HepG2 (cell line): ENCODE measurements around the gene GPS1. TPM values are rescaled to one million over a fixed set of nuclear protein-coding genes. Genes with fewer than 3 reads are reported as not detected.
A peak's percentile ranks its signal among the peaks of the same experiment; 100 is the strongest.

Source experiments
- ATAC-seq: fragments of 200-7000 bp; cut with Tn5 transposase; 3 replicates; pipeline ENCODE4 v1.9.1; 2020; ENCODE audit warnings: mild to moderate bottlenecking, moderate library complexity
- BruUV-seq: library from RNA; stranded (reverse); fragments of 400-500 nt; replicated peaks from 2 replicates; lab custom pipeline; 2021; lab: Mats Ljungman, UMichigan
- CTCF ChIA-PET: fragments of 300-600 bp; formaldehyde crosslinking; extraction: SDS; loops from one replicate; lab custom pipeline; 2021; ENCODE audit warnings: low total read pairs, inconsistent platforms, low intra/inter-chr PET ratio; lab: Yijun Ruan, JAX
- POLR2A ChIA-PET: fragments of 350-600 bp; sonication (Branson Sonifier 250); formaldehyde crosslinking; loops from one replicate; lab custom pipeline; 2020; ENCODE audit warnings: antibody characterized with exemption, inconsistent platforms; lab: Yijun Ruan, JAX
- DNase-seq: peaks from one replicate; pipeline ENCODE4 v3.0.0-alpha.2; 2015; ENCODE audit warnings: low spot score
- FAIRE-seq: peaks from 3 replicates; lab custom pipeline; 2011; peaks lifted over from hg19 to GRCh38; lab: Jason Lieb, UNC
- H2AFZ ChIP-seq: one replicate; pipeline ENCODE4 v1.6.1; 2011; ENCODE audit warnings: low read length, inconsistent platforms
- H3K27ac ChIP-seq: fragments of 300-600 bp; 3 replicates; pipeline ENCODE4 v1.8.0; 2011; ENCODE audit warnings: mixed run types, mild to moderate bottlenecking, mixed read lengths, low read length, inconsistent platforms; ENCODE audit not compliant: insufficient read depth; ENCODE audit errors: extremely low read length
- H3K27me3 ChIP-seq, 2 experiments: fragments of 200-600 bp in 1 of 2; 2 replicates in 1 of 2; 3 replicates in 1 of 2; pipeline versions ENCODE4 v1.6.0 to v1.8.0; 2011; ENCODE audit warnings: low read length in 2 of 2, mild to moderate bottlenecking in 2 of 2, moderate library complexity in 2 of 2, inconsistent platforms in 1 of 2; ENCODE audit not compliant: insufficient read depth in 2 of 2, control insufficient read depth in 1 of 2
- H3K36me3 ChIP-seq, 2 experiments: fragments of 200-600 bp in 1 of 2; replicated peaks in 1 of 2; 2 replicates in 1 of 2; 3 replicates in 1 of 2; pipeline versions ENCODE4 v1.5.1 to v1.8.0; 2011; ENCODE audit warnings: low read length in 2 of 2, inconsistent platforms in 1 of 2; ENCODE audit not compliant: insufficient read depth in 2 of 2, control insufficient read depth in 1 of 2
- H3K4me1 ChIP-seq: 2 replicates; pipeline ENCODE4 v1.5.1; 2012; ENCODE audit warnings: low read length, inconsistent platforms; ENCODE audit not compliant: insufficient read depth
- H3K4me2 ChIP-seq: 2 replicates; pipeline ENCODE4 v1.6.0; 2011; ENCODE audit warnings: low read depth, low read length, inconsistent platforms
- H3K4me3 ChIP-seq, 3 experiments: fragments of 200-600 bp in 1 of 3; sonication (generic), shearing (Covaris generic) in 1 of 3; replicated peaks in 1 of 3; 2 replicates each; pipeline ENCODE4 v1.5.1; 2011 to 2016; ENCODE audit warnings: low read length in 3 of 3, inconsistent platforms in 2 of 3, low read depth in 2 of 3, mild to moderate bottlenecking in 2 of 3, control low read depth in 1 of 3, mixed read lengths in 1 of 3; ENCODE audit not compliant: insufficient read depth in 1 of 3
- H3K79me2 ChIP-seq: one replicate; pipeline ENCODE4 v1.6.1; 2011; ENCODE audit warnings: low read length, inconsistent platforms; ENCODE audit not compliant: insufficient read depth
- H3K9ac ChIP-seq: 2 replicates; pipeline ENCODE4 v1.6.0; 2011; ENCODE audit warnings: mild to moderate bottlenecking, low read depth, low read length, inconsistent platforms; ENCODE audit not compliant: insufficient read depth
- H3K9me3 ChIP-seq: 2 replicates; pipeline ENCODE4 v1.5.1; 2012; ENCODE audit warnings: mild to moderate bottlenecking, low read length
- H4K20me1 ChIP-seq: 2 replicates; pipeline ENCODE4 v1.6.0; 2011; ENCODE audit warnings: inconsistent platforms, mild to moderate bottlenecking, low read length, moderate library complexity; ENCODE audit not compliant: insufficient read depth
- AGO2 ChIP-seq: fragments of 200-400 bp; formaldehyde crosslinking; optimal IDR thresholded peaks from 2 replicates; pipeline ENCODE3; 2017; ENCODE audit warnings: mild to moderate bottlenecking, low read depth, low read length, moderate library complexity
- IRF2 ChIP-seq: IDR thresholded peaks from 2 replicates; pipeline ENCODE4 v1.6.1; 2018; ENCODE audit warnings: missing genetic modification reagents, missing compliant biosample characterization
- XRCC5 ChIP-seq: fragments of 200-400 bp; formaldehyde crosslinking; optimal IDR thresholded peaks from 2 replicates; pipeline ENCODE3; 2017; ENCODE audit warnings: mild to moderate bottlenecking, low read length
- ZNF646 ChIP-seq: sonication (generic); formaldehyde crosslinking; IDR thresholded peaks from 2 replicates; pipeline ENCODE4 v1.9.0; 2021; ENCODE audit warnings: mild to moderate bottlenecking, missing genetic modification reagents
- ZNF768 ChIP-seq: sonication (generic); formaldehyde crosslinking; IDR thresholded peaks from 2 replicates; pipeline ENCODE4 v1.4.0; 2020; ENCODE audit warnings: missing genetic modification reagents
- WGBS: methylation state at CpG from one replicate; pipeline ENCODE4 v1.1.6; 2017; ENCODE audit warnings: low lambda C conversion rate; 5-methylcytosine and 5-hydroxymethylcytosine counted together
- in situ Hi-C: cut with HindIII; loops from 2 replicates; pipeline ENCODE4 v1.10.0; 2017; ENCODE audit warnings: low pct_unique_long_range_greater_than_20kb; ENCODE audit not compliant: extremely low pct_ligation_motif_present
- intact Hi-C: fragments of 100-400 bp; cut with micrococcal nuclease; formaldehyde crosslinking; loops from one replicate; pipeline ENCODE4 v1.10.0; 2022; ENCODE audit not compliant: unreplicated experiment
- polyA plus RNA-seq, 8 experiments: library from polyadenylated mRNA; depleted of rRNA in 3 of 8; stranded (reverse) in 7 of 8; unstranded in 1 of 8; fragments of >200 nt; fragmentation: Illumina TruSeq in 4 of 8; extraction: Trizol in 4 of 8; gene quantifications; 2 replicates each; pipeline versions ENCODE4 v1.2.1 to v1.2.3, GENCODE V29; 2011 to 2016; ENCODE audit warnings: low read depth in 4 of 8, missing spikeins in 1 of 8, mixed read lengths in 1 of 8; ENCODE audit not compliant: insufficient read depth in 1 of 8
- total RNA-seq, 5 experiments: library from RNA; depleted of rRNA; stranded (reverse); fragments of >200 nt; fragmentation: Illumina TruSeq; extraction: Trizol; gene quantifications; 2 replicates each; pipeline ENCODE4 v1.2.3, GENCODE V29; 2016; ENCODE audit warnings: low read depth in 1 of 5
- TF ChIP-seq, protein P1 (sequence below): sonication (generic); formaldehyde crosslinking; IDR thresholded peaks from 2 replicates; pipeline ENCODE4 v1.4.0; 2020; ENCODE audit warnings: missing genetic modification reagents
- TF ChIP-seq, protein P2 (sequence below): sonication (generic); formaldehyde crosslinking; conservative IDR thresholded peaks from 2 replicates; pipeline ENCODE4 v1.8.0; 2022; ENCODE audit warnings: missing genetic modification reagents

Gene GPS1
- total and polyA plus RNA-seq, 2 of the 13 experiments (the other 11 are each of a cell fraction or from before 2014, with no cell fraction given) = 124 to 128 TPM

DNA sequence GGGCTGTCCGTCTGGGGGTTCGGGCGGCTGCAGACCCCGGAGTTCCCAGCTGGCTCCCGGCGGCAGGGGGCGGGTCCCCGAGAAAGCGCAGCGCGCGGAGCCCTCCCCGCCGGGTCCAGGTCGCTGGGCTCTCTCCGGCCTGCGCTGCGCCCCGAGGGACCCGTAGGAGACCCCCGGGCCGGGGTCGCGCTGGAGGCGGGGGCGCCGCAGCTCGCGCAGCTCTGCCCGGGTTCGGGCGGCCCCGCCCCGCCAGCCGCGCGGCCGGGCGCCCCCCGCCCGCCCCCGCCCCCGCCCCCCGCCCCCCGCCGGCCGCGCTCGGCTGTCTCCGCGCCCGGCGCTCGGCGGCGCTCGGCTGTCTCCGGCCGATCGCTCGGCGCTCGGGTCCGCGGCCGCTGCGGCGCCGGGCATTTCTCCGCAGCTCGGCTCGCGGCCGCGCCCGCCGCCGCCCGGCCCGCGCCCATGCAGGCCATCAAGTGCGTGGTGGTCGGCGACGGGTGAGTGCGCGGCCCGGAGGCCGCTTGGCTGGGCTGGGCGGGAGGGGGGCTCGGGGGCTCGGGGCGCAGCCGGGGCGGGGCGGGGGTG is 20.3 kb upstream of the GPS1 start, which contains the start of gene RAC3:
Gene RAC3, plus strand, starts transcription at position 376 of the 582 bp plus-strand sequence. Its CDS starts 84 bp downstream, at position 460.
- TF ChIP-seq AGO2 (no peak), ZNF768 (CRISPR knock-in tag) (0 out of 2 replicates have a peak, but pooled peaks have one; percentile 11), ZNF646 (no peak), XRCC5 (no peak), IRF2 (CRISPR knock-in tag) (no peak)
- TF ChIP-seq, protein P1, sequence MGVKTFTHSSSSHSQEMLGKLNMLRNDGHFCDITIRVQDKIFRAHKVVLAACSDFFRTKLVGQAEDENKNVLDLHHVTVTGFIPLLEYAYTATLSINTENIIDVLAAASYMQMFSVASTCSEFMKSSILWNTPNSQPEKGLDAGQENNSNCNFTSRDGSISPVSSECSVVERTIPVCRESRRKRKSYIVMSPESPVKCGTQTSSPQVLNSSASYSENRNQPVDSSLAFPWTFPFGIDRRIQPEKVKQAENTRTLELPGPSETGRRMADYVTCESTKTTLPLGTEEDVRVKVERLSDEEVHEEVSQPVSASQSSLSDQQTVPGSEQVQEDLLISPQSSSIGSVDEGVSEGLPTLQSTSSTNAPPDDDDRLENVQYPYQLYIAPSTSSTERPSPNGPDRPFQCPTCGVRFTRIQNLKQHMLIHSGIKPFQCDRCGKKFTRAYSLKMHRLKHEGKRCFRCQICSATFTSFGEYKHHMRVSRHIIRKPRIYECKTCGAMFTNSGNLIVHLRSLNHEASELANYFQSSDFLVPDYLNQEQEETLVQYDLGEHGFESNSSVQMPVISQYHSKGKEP = no peak
- TF ChIP-seq, protein P2, sequence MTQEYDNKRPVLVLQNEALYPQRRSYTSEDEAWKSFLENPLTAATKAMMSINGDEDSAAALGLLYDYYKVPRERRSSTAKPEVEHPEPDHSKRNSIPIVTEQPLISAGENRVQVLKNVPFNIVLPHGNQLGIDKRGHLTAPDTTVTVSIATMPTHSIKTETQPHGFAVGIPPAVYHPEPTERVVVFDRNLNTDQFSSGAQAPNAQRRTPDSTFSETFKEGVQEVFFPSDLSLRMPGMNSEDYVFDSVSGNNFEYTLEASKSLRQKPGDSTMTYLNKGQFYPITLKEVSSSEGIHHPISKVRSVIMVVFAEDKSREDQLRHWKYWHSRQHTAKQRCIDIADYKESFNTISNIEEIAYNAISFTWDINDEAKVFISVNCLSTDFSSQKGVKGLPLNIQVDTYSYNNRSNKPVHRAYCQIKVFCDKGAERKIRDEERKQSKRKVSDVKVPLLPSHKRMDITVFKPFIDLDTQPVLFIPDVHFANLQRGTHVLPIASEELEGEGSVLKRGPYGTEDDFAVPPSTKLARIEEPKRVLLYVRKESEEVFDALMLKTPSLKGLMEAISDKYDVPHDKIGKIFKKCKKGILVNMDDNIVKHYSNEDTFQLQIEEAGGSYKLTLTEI (CRISPR knock-in tag) = no peak
- Histone ChIP-seq H3K36me3 (peaks cover 15 to 22% of the 10 kb centered on the region in 2 experiments), H3K9me3 (no peaks in the 10 kb centered on the region), H3K4me3 (peak within 1 kb of the TSS in 1 of 3 experiments; percentile 21; a peak in 1 of 6 replicates), H3K27me3 (no peaks in the 10 kb centered on the region), H4K20me1 (peaks cover 12% of the 10 kb centered on the region), H3K4me1 (peaks cover 20% of the 10 kb centered on the region), H3K9ac (no peak within 1 kb of the TSS), H3K79me2 (peaks cover 7% of the 10 kb centered on the region), H3K27ac (no peak within 1 kb of the TSS), H3K4me2 (peak within 1 kb of the TSS; percentile 39), H2AFZ (no peak within 1 kb of the TSS)
- no peak for DNase-seq
- POLR2A ChIA-PET = interaction anchor here (1.0 to 1.4 kb wide), 2 partner anchors 8 to 71 kb away, joined by 3 read pairs; partner anchors contain the start of genes CENPX and LRRC45
- in situ Hi-C loops = no loop called here
- FAIRE-seq = no peak
- 94% methylated on average over 75 of the region's 96 CpGs for WGBS
- intact Hi-C loops = no loop called here
- BruUV-seq = no TSS peak
- CTCF ChIA-PET = interaction anchor here (2.3 kb wide), 1 partner anchor 123 kb away, joined by 9 read pairs; no protein-coding TSS in a partner anchor
- ATAC-seq = no peak
